ENCODE results near the gene TPSAB1.
"Not testable (repeated sequence)": the region's sequence is repeated elsewhere in the genome, so short reads cannot be mapped to it uniquely, and the experiment has no call there.

The TPSAB1 gene

DNA sequence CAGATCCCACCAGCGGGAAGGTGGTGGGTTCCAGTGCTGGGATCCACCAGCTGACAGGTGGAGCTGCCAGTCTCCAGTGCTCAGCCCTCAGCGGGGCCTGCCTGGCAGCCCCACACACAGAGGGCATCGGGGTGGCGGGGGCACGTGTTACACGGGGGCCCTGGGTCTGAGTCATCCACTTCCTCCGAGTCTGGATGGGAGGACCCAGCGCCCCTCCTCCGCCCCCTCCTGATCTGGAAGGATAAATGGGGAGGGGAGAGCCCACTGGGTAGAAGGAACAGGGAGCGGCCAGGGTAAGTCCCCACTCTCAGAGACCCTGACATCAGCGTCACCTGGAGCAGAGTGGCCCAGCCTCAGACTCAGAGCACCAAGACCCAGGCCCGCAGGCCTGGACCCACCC lies at the start of gene TPSAB1:
TPSAB1 (plus strand) TSS at position 270 of the 400 bp plus-strand sequence. CDS start 234 bp downstream, outside the sequence.
- DNase-seq, result not testable (repeated sequence)

- not testable (repeated sequence) for DNase-seq
Observed at GRCh38 chr16:1190789-1191188, 49.7 kb upstream of the TPSAB1 start.

- DNase-seq, result no peak
Observed at GRCh38 chr16:1192384-1193073, 48.0 kb upstream of the TPSAB1 start.

DNA sequence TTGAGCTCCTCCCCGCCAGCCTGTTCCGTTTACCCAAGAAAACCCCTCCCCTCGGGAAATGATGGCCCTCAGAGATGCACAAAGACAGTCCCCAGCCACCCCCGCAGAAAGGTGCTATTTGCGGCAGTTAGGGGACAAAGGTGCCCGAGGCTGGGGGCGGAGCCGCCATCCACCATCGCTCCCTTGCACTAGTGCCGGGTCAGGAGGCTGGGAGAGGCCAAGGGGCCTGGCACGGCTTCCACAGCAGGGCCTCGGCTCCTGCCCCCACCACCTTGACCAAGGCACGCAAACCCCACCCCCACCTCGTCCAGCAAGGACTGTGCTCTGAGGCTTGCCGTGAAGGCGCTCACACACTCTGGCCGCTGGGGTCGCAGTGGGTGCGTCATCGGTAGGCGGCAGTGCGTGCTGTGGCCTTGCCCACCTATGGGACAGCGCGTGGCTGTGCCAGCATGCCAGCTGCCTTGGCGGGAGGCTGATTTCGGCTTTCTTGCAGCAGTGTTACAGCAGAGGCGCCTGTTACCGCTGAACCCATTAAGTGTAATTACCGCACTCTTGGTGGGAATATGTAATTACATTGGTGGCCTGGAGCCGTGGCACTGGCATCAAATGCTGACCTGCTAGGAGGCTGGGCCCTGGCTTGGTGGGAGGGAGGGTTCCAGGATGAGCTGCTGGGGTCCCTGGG lies 47.2 kb upstream of the TPSAB1 start:
- DNase-seq, result no peak

- no peak for DNase-seq
Observed at GRCh38 chr16:1193825-1194581, 46.5 kb upstream of the TPSAB1 start.

- DNase-seq, result peak; percentile 5
Observed at GRCh38 chr16:1194665-1195392, 45.7 kb upstream of the TPSAB1 start.

- DNase-seq, result no peak
Observed at GRCh38 chr16:1195393-1195666, 45.2 kb upstream of the TPSAB1 start.

- no peak for DNase-seq
Observed at GRCh38 chr16:1196494-1196893, 44.0 kb upstream of the TPSAB1 start.

- peak; percentile 89 for DNase-seq
Observed at GRCh38 chr16:1197237-1197866, 43.2 kb upstream of the TPSAB1 start.

GRCh38 chr16:1198194-1198593 lies 42.3 kb upstream of the TPSAB1 start:
- DNase-seq, result no peak

DNA sequence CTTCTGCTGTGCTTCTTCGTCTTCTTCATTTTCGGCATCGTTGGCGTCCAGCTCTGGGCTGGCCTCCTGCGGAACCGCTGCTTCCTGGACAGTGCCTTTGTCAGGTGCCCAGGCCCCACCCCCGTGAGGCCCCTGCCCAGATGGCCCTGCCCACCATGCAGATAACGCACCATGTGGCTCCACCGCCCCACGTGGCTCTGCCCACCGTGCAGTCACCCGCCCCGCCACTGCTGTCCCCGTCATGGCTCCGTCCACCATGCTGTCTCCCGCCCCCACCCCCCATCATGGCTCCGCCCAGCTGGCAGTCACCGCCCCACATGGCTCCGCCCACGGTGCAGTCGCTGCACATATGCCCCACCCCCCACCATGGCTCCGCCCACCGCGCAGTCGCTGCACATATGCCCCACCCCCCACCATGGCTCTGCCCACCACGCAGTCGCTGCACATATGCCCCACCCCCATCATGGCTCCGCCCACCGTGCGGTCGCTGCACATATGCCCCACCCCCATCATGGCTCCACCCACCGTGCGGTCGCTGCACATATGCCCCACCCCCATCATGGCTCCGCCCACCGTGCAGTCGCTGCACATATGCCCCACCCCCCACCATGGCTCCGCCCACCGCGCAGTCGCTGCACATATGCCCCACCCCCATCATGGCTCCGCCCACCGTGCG lies 41.7 kb upstream of the TPSAB1 start:
- not testable (repeated sequence) for DNase-seq

- DNase-seq, result no peak
Observed at GRCh38 chr16:1199347-1200013, 41.0 kb upstream of the TPSAB1 start.

GRCh38 chr16:1200014-1200627 lies 40.4 kb upstream of the TPSAB1 start:
- DNase-seq, result no peak

DNA sequence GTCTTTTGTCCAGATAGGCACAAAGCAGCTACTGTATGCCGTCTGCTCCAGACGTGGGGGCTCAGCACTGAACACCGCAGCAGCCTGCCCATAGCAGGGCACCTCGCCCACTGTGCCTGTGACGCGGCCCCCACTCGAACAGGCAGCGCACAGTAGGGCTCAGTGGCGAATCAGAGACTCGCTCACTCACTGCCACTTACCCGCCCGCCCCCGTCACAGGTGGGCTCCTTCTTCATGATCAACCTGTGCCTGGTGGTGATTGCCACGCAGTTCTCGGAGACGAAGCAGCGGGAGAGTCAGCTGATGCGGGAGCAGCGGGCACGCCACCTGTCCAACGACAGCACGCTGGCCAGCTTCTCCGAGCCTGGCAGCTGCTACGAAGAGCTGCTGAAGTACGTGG lies 39.1 kb upstream of the TPSAB1 start:
- DNase-seq, result no peak

- DNase-seq, result no peak
Observed at GRCh38 chr16:1202274-1202673, 38.2 kb upstream of the TPSAB1 start.

- DNase-seq, result no peak
Observed at GRCh38 chr16:1204933-1205332, 35.6 kb upstream of the TPSAB1 start.

DNA sequence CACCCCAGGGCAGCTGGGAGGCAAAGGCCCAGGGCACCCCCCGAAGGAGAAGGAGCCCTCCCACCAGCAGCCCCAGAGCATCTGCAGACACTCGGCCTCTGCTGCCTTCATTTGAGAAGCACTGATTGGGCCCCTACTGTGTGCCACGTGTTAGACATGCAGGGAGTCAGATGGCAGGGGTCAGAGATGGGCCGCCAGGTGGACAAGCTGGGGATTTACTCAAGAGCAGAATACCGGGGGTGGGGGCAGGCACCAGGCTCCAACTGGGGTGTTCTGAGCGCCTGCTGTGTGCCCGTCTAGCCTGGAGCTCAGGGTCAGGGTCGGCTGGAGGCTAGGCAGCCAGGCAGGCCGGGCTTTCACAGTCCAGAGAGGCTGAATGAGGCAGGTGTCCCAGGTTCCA lies 34.2 kb upstream of the TPSAB1 start:
- DNase-seq, result no peak

- DNase-seq, result no peak
Observed at GRCh38 chr16:1206786-1207185, 33.7 kb upstream of the TPSAB1 start.

DNA sequence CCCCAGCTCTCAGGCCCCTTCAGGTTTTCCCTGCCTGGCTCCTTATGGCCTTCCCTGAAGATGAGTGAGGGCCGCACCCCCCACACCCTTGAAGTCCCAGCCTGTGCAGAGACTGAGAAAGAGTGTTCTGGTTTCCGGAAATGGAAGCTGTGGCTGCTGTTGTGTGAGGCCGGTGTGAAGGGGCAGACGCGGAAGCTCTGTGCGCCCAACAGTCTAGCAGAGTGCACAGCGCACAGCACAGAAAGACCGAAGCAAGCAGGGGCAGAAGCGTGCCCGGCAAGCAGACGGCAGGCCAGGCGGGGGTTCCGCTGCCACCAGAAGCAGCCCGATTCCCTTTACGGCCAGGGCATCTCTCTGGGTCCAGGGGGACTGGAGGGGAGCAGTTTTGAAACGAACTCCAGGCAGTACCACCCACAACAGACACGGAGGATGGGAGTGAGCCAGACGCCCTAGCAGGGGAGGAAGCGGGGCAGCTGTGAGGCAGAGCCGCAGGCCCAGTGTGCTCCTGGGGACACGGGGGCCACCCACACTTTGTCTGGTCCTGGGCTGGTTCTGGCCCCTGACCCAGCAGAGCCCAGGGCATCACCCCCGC lies 32.2 kb upstream of the TPSAB1 start:
- no peak for DNase-seq

GRCh38 chr16:1209081-1209480 lies 31.4 kb upstream of the TPSAB1 start:
- no peak for DNase-seq

DNA sequence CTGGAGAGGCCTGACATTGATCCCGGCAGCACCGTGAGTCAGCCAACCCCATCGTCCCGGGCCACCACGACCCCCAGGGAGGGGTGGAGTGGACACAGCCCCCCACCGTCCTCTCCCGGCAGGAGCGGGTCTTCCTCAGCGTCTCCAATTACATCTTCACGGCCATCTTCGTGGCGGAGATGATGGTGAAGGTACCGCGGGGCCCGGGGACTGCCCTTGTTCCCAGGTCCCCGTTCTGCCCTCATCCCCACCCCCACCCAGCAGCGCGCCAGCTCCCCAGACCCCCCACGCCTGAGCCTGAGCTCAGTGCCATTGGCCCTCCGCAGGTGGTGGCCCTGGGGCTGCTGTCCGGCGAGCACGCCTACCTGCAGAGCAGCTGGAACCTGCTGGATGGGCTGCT lies 30.0 kb upstream of the TPSAB1 start:
- DNase-seq, result no peak
